ENCODE data around the gene MAFB.

The MAFB gene

GRCh38 chr20:40689100-40689942 is at the start of gene MAFB:
Gene MAFB, minus strand, starts transcription at chr20:40689236. Its CDS starts 386 bp downstream, at chr20:40688850.
- Histone ChIP-seq H3K4me3 (ENCODE audit: low read depth, low read length) (peak within 1 kb of the TSS; percentile 53), H3K9me3 (ENCODE audit: control insufficient read depth, insufficient read depth, low read depth, low read length) (no peaks in the 10 kb centered on the region), H3K36me3 (ENCODE audit: control insufficient read depth in 2 of 2, insufficient read depth in 1 of 2, low read length in 2 of 2) (peaks cover 0 to 10% of the 10 kb centered on the region in 2 experiments; a peak in 1 of 3 replicates), H3K27ac (ENCODE audit: extremely low read depth, low read depth, low read length) (peak within 1 kb of the TSS; percentile 90), H3K4me1 (ENCODE audit: control insufficient read depth, insufficient read depth, low read length) (0 out of 2 replicates have a peak, but pooled peaks cover 2% of the 10 kb centered on the region)
- ChIA-PET CTCF (interaction anchor here (0.5 to 1.8 kb wide), 22 partner anchors 12 to 1293 kb away, joined by 3 to 11 read pairs (median 3); no protein-coding TSS in a partner anchor), POLR2A (interaction anchor here (0.6 to 3.0 kb wide), 46 partner anchors 12 to 1578 kb away, joined by 3 to 45 read pairs (median 4); partner anchors contain the start of gene LPIN3)
- TF ChIP-seq ZBTB1 (tag by site-specific recombination; IDR thresholded peaks at IDR 0.05): no peak
- peak; percentile 71 for TF ChIP-seq PRDM10 (tag by site-specific recombination; IDR thresholded peaks at IDR 0.05)
- no peak; the same call in 1 of the 2 replicates for TF ChIP-seq KLF17 (tag by site-specific recombination; IDR thresholded peaks at IDR 0.05)
- peak; percentile 98 for TF ChIP-seq GLIS2 (tag by site-specific recombination; IDR thresholded peaks at IDR 0.05)
- TF ChIP-seq ZNF37A (tag by site-specific recombination; IDR thresholded peaks at IDR 0.05): no peak
- TF ChIP-seq EGR2 (tag by site-specific recombination; IDR thresholded peaks at IDR 0.05; ENCODE audit: low read depth): peak; percentile 95
- TF ChIP-seq, protein P1, sequence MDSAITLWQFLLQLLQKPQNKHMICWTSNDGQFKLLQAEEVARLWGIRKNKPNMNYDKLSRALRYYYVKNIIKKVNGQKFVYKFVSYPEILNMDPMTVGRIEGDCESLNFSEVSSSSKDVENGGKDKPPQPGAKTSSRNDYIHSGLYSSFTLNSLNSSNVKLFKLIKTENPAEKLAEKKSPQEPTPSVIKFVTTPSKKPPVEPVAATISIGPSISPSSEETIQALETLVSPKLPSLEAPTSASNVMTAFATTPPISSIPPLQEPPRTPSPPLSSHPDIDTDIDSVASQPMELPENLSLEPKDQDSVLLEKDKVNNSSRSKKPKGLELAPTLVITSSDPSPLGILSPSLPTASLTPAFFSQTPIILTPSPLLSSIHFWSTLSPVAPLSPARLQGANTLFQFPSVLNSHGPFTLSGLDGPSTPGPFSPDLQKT (IDR thresholded peaks at IDR 0.05; ENCODE audit: borderline replicate concordance, low read depth, low read length): no peak
- TF ChIP-seq ZNF423 (tag by site-specific recombination; IDR thresholded peaks at IDR 0.05): peak; percentile 51; the same call in 1 of the 2 replicates
- peak; percentile 26; the same call in 1 of the 2 replicates for TF ChIP-seq IKZF3 (tag by site-specific recombination; IDR thresholded peaks at IDR 0.05)
- peak; percentile 88 for TF ChIP-seq KLF1 (tag by site-specific recombination; IDR thresholded peaks at IDR 0.05)
- TF ChIP-seq ZNF121 (tag by site-specific recombination; IDR thresholded peaks at IDR 0.05): no peak
- peak; percentile 77; the same call in 1 of the 2 replicates for TF ChIP-seq KLF10 (tag by site-specific recombination; IDR thresholded peaks at IDR 0.05)
- peak; percentile 84 for TF ChIP-seq ZNF600 (tag by site-specific recombination; IDR thresholded peaks at IDR 0.05)
- no peak for TF ChIP-seq ZNF24 (tag by site-specific recombination; IDR thresholded peaks at IDR 0.05)
- TF ChIP-seq ZNF561 (tag by site-specific recombination; IDR thresholded peaks at IDR 0.05; ENCODE audit: borderline replicate concordance): peak; percentile 44; the same call in 1 of the 2 replicates
- TF ChIP-seq SP7 (tag by site-specific recombination; IDR thresholded peaks at IDR 0.05): peak; percentile 32
- TF ChIP-seq KLF9 (tag by site-specific recombination; IDR thresholded peaks at IDR 0.05; ENCODE audit: low read depth): peak; percentile 83
- TF ChIP-seq ZIC2 (tag by site-specific recombination; IDR thresholded peaks at IDR 0.05): peak; percentile 82
- TF ChIP-seq ZSCAN16 (tag by site-specific recombination; IDR thresholded peaks at IDR 0.05): peak; percentile 43; the same call in 1 of the 2 replicates
- TF ChIP-seq, protein P2, sequence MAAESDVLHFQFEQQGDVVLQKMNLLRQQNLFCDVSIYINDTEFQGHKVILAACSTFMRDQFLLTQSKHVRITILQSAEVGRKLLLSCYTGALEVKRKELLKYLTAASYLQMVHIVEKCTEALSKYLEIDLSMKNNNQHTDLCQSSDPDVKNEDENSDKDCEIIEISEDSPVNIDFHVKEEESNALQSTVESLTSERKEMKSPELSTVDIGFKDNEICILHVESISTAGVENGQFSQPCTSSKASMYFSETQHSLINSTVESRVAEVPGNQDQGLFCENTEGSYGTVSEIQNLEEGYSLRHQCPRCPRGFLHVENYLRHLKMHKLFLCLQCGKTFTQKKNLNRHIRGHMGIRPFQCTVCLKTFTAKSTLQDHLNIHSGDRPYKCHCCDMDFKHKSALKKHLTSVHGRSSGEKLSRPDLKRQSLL (tag by site-specific recombination; IDR thresholded peaks at IDR 0.05): peak; percentile 73
- TF ChIP-seq ZBTB8A (tag by site-specific recombination; IDR thresholded peaks at IDR 0.05): peak; percentile 54
- peak; percentile 56; the same call in 1 of the 2 replicates for TF ChIP-seq ZXDB (tag by site-specific recombination; IDR thresholded peaks at IDR 0.05)
- 0 out of 2 replicates have a peak, but pooled peaks have one; percentile 42 for TF ChIP-seq ZBTB48 (tag by site-specific recombination; IDR thresholded peaks at IDR 0.05)
- TF ChIP-seq SCRT1 (tag by site-specific recombination; IDR thresholded peaks at IDR 0.05; ENCODE audit: borderline replicate concordance): no peak
- TF ChIP-seq KLF8 (tag by site-specific recombination; IDR thresholded peaks at IDR 0.05): peak; percentile 67
- no peak for TF ChIP-seq ZFP41 (tag by site-specific recombination; IDR thresholded peaks at IDR 0.05; ENCODE audit: borderline replicate concordance)
- peak; percentile 83 for TF ChIP-seq ZNF660 (tag by site-specific recombination; IDR thresholded peaks at IDR 0.05)
- TF ChIP-seq ZNF155 (tag by site-specific recombination; IDR thresholded peaks at IDR 0.05): no peak
- TF ChIP-seq, protein P3, sequence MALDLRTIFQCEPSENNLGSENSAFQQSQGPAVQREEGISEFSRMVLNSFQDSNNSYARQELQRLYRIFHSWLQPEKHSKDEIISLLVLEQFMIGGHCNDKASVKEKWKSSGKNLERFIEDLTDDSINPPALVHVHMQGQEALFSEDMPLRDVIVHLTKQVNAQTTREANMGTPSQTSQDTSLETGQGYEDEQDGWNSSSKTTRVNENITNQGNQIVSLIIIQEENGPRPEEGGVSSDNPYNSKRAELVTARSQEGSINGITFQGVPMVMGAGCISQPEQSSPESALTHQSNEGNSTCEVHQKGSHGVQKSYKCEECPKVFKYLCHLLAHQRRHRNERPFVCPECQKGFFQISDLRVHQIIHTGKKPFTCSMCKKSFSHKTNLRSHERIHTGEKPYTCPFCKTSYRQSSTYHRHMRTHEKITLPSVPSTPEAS (tag by site-specific recombination; IDR thresholded peaks at IDR 0.05): no peak
- TF ChIP-seq ZNF610 (tag by site-specific recombination; IDR thresholded peaks at IDR 0.05; ENCODE audit: borderline replicate concordance): peak; percentile 64; the same call in 1 of the 2 replicates

All from HEK293 (cell line).